ENCODE results near the gene IRS4. TPM values are rescaled to one million over a fixed set of nuclear protein-coding genes. Genes with fewer than 3 reads are reported as not detected.

The IRS4 gene
- total RNA-seq, 1 donor from 2014 or later: not detected

DNA sequence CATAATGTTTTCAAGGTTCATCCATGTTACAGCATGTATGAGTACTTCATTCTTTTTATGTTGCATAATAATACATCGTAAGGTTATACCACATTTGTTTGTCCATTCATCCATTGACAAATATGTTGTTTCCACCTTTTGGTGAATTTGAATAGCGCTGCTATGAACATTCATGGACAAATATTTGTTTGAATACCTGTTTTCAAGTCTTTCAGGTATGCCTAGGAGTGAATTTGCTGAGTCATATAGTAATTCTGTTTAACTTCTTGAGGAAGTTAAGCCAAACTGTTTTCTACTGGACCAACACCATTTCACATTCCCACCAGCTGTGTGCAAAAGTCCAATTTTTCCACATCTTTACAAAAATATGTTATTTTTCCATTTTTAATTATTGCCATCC is 31.5 kb downstream of the IRS4 start:
- no peak overlapping the region for H3K4me3 ChIP-seq (ENCODE audit: low read depth, low read length)
- no peak for DNase-seq (ENCODE audit: low read depth)
- TF ChIP-seq CTCF (conservative IDR thresholded peaks at IDR 0.05; ENCODE audit: low read depth, low read length): no peak

DNA sequence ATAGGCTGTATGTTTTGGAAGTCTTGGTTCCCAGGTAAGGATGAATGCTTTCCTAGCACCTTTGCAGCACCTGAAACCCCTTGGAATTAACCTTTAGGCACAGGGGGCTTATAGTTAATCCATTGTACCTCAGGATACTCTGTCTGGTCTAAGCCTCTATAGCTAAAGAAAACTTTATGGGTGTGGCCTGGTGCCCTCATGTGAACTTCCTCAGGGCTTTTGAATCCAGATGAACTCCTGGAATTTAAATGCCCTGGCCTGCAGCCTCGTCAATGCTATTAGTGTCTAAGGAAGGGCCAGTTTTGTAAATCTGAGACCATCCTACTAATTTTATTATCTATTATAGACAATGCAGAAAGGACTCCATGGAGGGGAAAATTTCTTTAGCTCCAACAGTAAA is 33.8 kb downstream of the IRS4 start:
- TF ChIP-seq CTCF (conservative IDR thresholded peaks at IDR 0.05; ENCODE audit: low read depth, low read length): no peak
- no peak overlapping the region for H3K4me3 ChIP-seq (ENCODE audit: low read depth, low read length)
- no peak for DNase-seq (ENCODE audit: low read depth)

DNA sequence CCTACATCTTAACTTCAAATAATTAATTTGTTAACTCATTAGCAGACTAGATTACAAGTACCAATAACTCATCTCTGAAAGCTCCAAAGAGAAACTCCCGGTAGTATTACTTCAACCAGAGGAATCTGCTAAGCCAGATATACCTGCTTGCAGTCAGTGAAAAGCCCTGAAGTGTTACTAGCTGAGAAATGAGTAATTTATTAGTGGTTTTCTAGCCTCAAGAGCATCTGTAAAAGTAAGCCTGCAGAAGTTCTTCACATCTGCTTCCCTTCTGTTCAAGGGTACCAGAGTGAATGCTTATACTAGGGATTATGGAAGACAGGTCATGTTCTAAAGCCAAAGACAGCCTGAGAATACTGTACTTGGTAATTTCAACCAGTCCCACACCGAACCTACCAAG is 34.7 kb downstream of the IRS4 start:
- no peak for TF ChIP-seq CTCF (conservative IDR thresholded peaks at IDR 0.05; ENCODE audit: low read depth, low read length)
- no peak for DNase-seq (ENCODE audit: low read depth)
- H3K4me3 ChIP-seq (ENCODE audit: low read depth, low read length): no peak overlapping the region

- no peak for DNase-seq (ENCODE audit: low read depth)
Observed at GRCh38 chrX:108699368-108699767, 37.0 kb downstream of the IRS4 start.

DNA sequence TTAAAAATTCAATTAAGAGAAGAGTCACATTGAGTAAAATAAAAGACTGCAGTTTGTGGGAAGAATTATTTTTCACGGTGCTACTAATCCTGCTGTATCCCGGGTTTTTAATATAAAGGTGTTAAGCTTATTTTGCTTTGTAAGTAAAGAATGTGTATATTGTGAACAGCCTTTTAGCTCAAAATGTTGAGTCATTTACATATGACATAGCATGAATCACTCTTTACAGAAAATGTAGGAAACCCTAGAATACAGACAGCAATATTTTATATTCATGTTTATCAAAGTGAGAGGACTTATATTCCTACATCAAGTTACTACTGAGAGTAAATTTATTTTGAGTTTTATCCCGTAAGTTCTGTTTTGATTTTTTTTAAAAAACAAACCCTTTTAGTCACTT is 39.7 kb downstream of the IRS4 start:
- no peak for DNase-seq (ENCODE audit: low read depth)

More at GRCh38 chrX:108699368-108699767, 37.0 kb downstream of the IRS4 start:
- H3K4me3 ChIP-seq (ENCODE audit: low read depth, low read length): no peak overlapping the region
- TF ChIP-seq CTCF (conservative IDR thresholded peaks at IDR 0.05; ENCODE audit: low read depth, low read length): peak; percentile 45

More for the DNA sequence above, 39.7 kb downstream of the IRS4 start:
- no peak overlapping the region for H3K4me3 ChIP-seq (ENCODE audit: low read depth, low read length)
- no peak for TF ChIP-seq CTCF (conservative IDR thresholded peaks at IDR 0.05; ENCODE audit: low read depth, low read length)

All from epithelial cell of proximal tubule (primary cell).